ENCODE measurements around the gene EGFR.

DNA sequence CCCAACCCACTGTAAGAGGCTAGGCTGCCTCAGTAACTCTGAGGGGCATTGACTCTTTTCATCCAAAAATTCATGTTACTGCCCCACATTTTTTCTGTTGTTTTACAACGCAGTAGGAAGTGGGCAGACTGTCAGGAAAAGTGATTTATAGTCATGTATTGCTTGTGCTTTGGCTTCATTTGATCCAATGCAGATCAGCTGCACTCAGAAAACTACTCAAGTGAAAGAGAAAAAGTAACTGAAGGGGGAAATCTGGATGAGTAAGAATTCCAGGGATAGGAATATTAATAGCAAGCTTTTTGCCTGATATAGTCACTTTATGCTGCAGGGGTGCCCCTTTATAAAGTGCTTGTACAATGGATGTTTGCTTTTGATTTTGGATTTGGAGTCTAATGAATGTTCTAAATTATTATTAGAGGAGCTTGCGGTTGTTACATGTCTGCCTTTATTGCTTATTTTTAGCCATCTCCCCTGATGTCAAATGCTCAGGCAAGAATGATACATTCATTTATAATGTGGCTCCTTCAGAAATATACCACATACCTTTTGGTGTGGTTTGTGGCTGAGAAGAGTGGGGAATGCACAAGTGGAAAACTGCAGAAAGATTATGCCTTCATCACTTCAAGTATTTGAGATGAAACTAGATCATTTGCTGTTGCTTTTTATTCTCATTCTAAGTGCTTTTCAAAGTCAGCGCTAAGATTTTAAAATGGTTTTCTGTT is 86.1 kb downstream of the EGFR start:
- no peak for TF ChIP-seq POLR2A (IDR thresholded peaks at IDR 0.05)
- TF ChIP-seq POLR2AphosphoS5 (IDR thresholded peaks at IDR 0.05) = no peak
- no peak for TF ChIP-seq CTCF (IDR thresholded peaks at IDR 0.05)

All from prostate gland (tissue), 2 donors.